Measurements from ENCODE around the gene PLPP1.

The PLPP1 gene

DNA sequence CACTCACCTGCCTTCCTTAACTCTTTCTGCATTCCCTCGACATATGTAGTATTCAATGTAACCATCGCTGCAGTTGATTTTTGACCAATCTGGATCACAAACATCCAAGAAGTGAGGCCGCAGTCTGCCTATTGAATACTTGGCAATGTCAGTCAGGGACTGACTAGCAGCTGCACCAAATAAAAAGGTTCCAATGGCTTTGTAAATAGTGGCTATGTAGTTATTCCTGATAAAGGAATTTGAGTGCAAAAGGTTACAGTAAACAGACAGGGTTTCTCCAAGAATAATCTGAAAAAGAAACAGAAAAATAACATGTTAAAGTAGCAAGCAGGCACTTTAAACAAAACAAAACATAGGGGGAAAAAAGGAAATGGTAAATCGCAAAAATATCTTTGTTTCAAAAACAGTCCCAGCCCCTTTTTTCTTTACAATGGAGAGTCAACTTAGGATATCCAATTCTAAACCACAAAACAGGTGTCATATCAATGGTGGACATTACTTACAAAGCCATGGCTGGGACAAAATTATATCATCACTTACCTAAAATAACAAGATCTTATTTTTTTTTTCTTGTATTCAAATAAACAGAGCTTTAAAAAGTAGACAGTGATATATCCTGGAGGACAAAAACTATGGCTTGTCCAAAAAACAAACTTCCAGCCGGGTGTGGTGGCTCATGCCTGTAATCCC lies 66.8 kb downstream of the PLPP1 start:
- TF ChIP-seq, protein P1, sequence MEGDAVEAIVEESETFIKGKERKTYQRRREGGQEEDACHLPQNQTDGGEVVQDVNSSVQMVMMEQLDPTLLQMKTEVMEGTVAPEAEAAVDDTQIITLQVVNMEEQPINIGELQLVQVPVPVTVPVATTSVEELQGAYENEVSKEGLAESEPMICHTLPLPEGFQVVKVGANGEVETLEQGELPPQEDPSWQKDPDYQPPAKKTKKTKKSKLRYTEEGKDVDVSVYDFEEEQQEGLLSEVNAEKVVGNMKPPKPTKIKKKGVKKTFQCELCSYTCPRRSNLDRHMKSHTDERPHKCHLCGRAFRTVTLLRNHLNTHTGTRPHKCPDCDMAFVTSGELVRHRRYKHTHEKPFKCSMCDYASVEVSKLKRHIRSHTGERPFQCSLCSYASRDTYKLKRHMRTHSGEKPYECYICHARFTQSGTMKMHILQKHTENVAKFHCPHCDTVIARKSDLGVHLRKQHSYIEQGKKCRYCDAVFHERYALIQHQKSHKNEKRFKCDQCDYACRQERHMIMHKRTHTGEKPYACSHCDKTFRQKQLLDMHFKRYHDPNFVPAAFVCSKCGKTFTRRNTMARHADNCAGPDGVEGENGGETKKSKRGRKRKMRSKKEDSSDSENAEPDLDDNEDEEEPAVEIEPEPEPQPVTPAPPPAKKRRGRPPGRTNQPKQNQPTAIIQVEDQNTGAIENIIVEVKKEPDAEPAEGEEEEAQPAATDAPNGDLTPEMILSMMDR (IDR thresholded peaks at IDR 0.05; ENCODE audit: low read depth, low read length) = no peak
- no peak for DNase-seq (ENCODE audit: extremely low read depth, low read depth)

DNA sequence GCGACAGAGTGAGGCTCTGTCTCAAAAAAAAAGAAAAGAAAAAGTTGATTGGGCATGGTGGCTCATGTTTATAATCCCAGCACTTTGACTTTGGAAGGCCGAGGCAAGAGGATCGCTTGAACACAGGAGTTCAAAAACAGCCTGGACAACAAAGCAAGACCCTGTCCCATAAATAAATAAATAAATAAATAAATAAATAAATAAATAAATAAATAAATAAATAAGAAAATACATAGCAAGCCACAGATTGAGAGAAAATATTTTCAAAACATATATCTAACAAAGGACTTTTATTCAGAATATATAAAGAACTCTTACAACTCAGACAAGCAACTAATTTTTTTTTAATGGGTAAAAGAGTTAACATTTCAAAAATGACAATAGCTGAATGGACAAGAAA lies 71.2 kb downstream of the PLPP1 start:
- TF ChIP-seq, protein P1 (IDR thresholded peaks at IDR 0.05; ENCODE audit: low read depth, low read length) = no peak
- DNase-seq (ENCODE audit: extremely low read depth, low read depth) = no peak

DNA sequence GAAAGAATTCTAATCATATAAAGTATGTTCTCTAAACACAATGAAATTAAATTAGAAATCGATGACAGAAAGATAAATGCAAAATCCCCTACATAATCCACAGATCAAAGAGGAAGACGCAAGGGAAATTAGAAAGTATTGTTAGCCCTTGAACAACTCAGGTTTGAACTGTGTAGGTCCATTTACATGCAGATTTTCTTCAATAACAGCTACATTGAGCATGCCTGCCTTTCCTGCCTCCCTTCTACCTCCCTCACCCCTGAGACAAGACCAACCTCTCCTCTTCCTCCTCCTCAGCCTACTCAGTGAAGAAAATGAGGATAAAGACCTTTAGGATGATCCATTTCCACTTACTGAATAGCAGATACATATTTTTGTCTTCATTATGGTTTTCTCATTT lies 75.2 kb downstream of the PLPP1 start:
- TF ChIP-seq, protein P1 (IDR thresholded peaks at IDR 0.05; ENCODE audit: low read depth, low read length) = no peak
- no peak for DNase-seq (ENCODE audit: extremely low read depth, low read depth)

DNA sequence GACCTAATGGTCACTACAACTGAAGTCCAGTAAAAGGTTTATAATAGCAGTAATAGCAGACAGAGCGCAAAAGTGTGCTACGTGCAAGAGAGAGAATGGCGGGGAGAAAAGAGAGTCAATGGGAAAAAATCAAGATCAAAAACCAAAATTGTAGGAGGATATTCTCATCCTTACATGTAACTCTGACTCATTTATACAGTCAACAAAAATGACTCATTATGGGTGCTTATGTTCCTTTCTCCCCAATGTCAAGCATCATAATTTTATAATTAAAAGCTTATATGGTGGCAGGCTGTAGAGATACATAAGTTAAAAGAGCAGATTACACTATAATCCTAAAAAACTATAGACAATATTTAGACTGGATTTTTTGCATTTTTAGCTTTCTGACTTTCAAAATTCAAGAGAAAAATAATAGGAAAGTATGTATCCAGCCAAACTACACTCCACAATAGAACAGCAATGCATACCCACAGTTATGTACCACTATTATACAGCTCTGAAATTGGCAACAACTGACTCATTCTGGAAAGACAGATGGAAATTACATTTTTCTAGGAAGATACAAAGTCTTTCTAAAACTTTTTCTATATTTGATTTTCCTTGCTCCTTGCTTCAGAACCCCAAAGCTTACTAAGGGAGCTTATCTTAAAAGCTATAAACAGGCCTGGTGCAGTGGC lies 78.4 kb downstream of the PLPP1 start:
- no peak for DNase-seq (ENCODE audit: extremely low read depth, low read depth)
- TF ChIP-seq, protein P1 (IDR thresholded peaks at IDR 0.05; ENCODE audit: low read depth, low read length) = no peak

DNA sequence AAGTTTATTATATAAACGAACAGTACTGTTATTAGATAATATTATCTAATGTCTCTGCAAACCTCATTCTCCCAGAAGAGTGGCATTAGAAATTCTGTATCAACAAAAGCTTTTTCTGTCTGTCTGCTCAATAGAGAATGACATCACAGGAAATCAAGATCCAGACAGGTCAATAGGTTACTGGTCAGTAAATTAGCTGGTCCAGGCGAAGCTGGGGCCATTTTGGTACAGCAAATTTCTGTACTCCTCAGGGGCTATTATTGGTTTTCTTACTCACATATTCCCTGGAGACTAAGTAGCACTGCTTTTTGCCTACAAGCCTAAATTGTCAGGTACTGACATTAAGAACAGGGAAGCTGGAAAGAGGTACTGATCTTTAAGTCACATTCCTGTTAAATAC lies 80.5 kb downstream of the PLPP1 start:
- no peak for DNase-seq (ENCODE audit: extremely low read depth, low read depth)
- TF ChIP-seq, protein P1 (IDR thresholded peaks at IDR 0.05; ENCODE audit: low read depth, low read length) = no peak

DNA sequence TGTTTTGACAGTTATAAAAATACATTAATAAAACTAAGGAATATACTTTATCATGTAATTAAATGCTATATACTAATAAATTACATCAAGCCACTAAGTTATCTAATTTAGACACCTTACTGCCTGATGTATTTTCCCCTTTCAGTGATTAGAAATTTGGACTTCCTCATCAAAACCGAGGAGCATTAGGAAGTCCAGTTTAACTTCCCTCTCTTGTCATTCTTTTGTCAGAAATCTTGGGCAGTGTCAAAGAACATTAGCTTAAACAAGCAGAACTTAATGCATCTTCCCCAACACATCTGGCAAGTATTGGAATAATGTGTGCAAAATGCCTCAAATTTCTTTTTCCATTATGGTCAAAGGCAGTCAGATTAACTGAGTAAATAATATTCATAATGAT lies 81.6 kb downstream of the PLPP1 start:
- DNase-seq (ENCODE audit: extremely low read depth, low read depth) = no peak
- TF ChIP-seq, protein P1 (IDR thresholded peaks at IDR 0.05; ENCODE audit: low read depth, low read length) = no peak

DNA sequence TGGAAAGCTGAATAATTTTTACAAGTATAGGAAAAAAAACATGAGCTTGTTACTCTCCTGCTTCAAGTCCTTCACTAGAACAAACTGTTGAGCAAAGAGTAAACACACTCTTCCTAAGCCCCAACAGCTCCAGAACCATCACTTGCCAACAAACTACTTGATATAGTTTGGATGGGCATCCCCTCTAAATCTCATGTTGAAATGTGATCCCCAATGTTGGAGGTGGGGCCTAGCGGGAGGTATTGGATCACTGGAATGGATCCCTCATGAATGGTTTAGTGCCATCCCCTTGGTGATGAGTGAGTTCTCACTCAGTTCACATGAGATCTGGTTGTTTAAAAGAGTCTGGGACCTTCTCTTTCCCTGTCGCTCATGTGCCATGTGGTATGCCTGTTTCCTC lies 82.8 kb downstream of the PLPP1 start:
- no peak for DNase-seq (ENCODE audit: extremely low read depth, low read depth)
- TF ChIP-seq, protein P1 (IDR thresholded peaks at IDR 0.05; ENCODE audit: low read depth, low read length) = no peak

Measured in AG09319 (cell line).